Measurements from ENCODE around the gene OR10A3. TPM values are rescaled to one million over a fixed set of nuclear protein-coding genes. Genes with fewer than 3 reads are reported as not detected.

OR10A3 gene
- polyA plus RNA-seq, 2 donors = not detected

DNA sequence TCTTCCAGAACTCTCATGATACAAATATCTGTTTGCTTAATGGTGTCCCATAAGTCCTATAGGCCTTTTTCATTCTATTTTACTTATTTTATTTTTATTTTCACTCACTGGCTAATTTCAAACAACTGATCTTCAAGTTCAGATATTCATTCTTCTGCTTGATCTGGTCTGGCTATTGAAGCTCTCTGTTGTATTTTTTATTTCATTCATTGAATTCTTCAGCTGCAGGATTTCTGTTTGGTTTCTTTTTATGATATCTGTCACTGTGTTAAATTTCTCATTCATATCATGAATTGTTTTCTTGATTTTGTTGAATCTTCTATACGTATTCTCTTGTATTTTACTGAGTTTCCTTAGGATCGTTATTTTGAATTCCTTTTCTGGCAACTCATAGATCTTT lies 2.6 kb upstream of the OR10A3 start:
- Histone ChIP-seq H3K9me3 (ENCODE audit: control insufficient read depth in 2 of 2, insufficient read depth in 1 of 2, low read depth in 1 of 2, low read length in 1 of 2) (peaks cover 0 to 13% of the 10 kb centered on the region in 2 donors), H3K4me3 (ENCODE audit: low read depth in 1 of 2, low read length in 2 of 2) (no peak overlapping the region), H3K27me3 (ENCODE audit: control insufficient read depth in 1 of 2, insufficient read depth in 2 of 2, low read length in 2 of 2) (peaks cover 0 to 3% of the 10 kb centered on the region in 2 donors), H3K27ac (ENCODE audit: low read depth in 2 of 2, low read length in 1 of 2) (no peak overlapping the region), H3K36me3 (ENCODE audit: control insufficient read depth in 2 of 2, insufficient read depth in 2 of 2, low read length in 1 of 2) (no peaks in the 10 kb centered on the region), H3K4me1 (ENCODE audit: control insufficient read depth in 2 of 2, insufficient read depth in 2 of 2, low read length in 1 of 2) (no peaks in the 10 kb centered on the region)
- 85 to 88% methylated on average over 2 of the region's 2 CpGs for WGBS, 2 donors

DNA sequence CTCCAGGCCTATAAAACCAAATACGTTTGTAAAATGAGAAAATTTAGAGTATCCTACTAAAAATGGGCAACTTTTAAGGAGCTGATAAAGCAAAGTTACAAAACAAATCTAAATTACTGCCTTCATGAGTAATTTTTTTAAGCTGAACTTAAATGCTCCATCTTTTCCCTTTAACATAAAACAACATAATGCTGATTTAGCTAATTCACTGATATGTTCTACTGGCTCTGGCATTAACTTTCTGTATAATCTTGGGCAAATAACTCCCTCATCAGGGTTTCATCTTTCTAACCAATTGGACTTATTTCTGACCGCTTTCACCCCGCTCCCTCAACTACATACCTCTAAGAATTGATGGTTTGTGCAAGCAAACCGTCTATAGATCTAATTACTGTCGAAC lies 362 bp downstream of the OR10A3 start:
- 52 to 70% methylated on average over 5 of the region's 5 CpGs for WGBS, 2 donors
- Histone ChIP-seq H3K4me1 (ENCODE audit: control insufficient read depth in 2 of 2, insufficient read depth in 2 of 2, low read length in 1 of 2) (no peaks in the 10 kb centered on the region), H3K27me3 (ENCODE audit: control insufficient read depth in 1 of 2, insufficient read depth in 2 of 2, low read length in 2 of 2) (no peaks in the 10 kb centered on the region)

DNA sequence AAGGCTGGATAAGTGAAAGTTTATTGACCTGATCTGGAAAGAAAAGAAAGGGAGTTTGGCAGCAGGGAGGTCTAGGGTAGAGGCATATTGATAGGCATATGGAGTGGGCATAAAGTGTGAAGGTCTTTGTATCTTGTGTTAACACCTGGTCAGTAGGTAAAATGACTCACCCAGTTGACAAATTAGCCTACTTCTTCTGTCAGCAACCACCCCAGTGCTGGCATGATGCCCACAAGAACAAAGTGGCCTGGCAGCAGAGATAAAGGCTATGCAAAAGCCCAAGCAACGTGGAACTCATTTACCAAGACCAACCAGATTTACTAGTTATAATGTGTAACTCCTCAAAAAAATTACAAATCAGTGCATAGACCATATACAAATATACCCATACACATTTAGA lies 4.9 kb downstream of the OR10A3 start:
- Histone ChIP-seq H3K27me3 (ENCODE audit: control insufficient read depth in 1 of 2, insufficient read depth in 2 of 2, low read length in 2 of 2) (no peaks in the 10 kb centered on the region), H3K4me1 (ENCODE audit: control insufficient read depth in 2 of 2, insufficient read depth in 2 of 2, low read length in 1 of 2) (no peaks in the 10 kb centered on the region), H3K36me3 (ENCODE audit: control insufficient read depth in 2 of 2, insufficient read depth in 2 of 2, low read length in 1 of 2) (no peaks in the 10 kb centered on the region), H3K9me3 (ENCODE audit: control insufficient read depth in 2 of 2, insufficient read depth in 1 of 2, low read depth in 1 of 2, low read length in 1 of 2) (no peaks in the 10 kb centered on the region), H3K4me3 (ENCODE audit: low read depth in 1 of 2, low read length in 2 of 2) (no peak overlapping the region), H3K27ac (ENCODE audit: low read depth in 2 of 2, low read length in 1 of 2) (no peak overlapping the region)
- WGBS, 2 donors = 28 to 29% methylated on average over 1 of the region's 1 CpG

More for the DNA sequence above, 362 bp downstream of the OR10A3 start:
- Histone ChIP-seq H3K36me3 (ENCODE audit: control insufficient read depth in 2 of 2, insufficient read depth in 2 of 2, low read length in 1 of 2) (no peaks in the 10 kb centered on the region), H3K4me3 (ENCODE audit: low read depth in 1 of 2, low read length in 2 of 2) (no peak overlapping the region), H3K9me3 (ENCODE audit: control insufficient read depth in 2 of 2, insufficient read depth in 1 of 2, low read depth in 1 of 2, low read length in 1 of 2) (peaks cover 0 to 9% of the 10 kb centered on the region in 2 donors), H3K27ac (ENCODE audit: low read depth in 2 of 2, low read length in 1 of 2) (no peak overlapping the region)

DNA sequence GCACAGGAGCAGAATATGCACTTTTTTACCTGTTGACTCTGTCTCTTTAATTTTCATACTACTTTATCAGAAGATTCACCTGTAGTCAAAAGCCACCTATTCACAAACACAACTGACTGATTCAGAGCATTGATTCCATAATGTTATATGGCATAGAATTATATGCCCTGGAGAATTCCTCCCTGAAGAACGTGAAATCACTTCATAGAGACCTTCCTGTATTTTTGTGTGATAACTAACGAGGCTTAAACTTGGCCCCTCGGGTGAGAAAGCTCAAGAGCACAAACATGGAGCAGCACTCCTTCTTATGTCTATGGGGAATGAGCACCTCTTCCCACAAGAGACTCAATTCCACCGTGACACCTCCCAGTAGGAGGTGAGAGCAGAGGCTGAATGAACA lies 10.3 kb downstream of the OR10A3 start, which contains the start of gene OR10A6:
TSS of gene OR10A6 (minus strand) at position 101 of the 400 bp plus-strand sequence. CDS start 2,606 bp downstream, outside the sequence.
- Histone ChIP-seq H3K4me1 (ENCODE audit: control insufficient read depth in 2 of 2, insufficient read depth in 2 of 2, low read length in 1 of 2) (no peaks in the 10 kb centered on the region), H3K9me3 (ENCODE audit: control insufficient read depth in 2 of 2, insufficient read depth in 1 of 2, low read depth in 1 of 2, low read length in 1 of 2) (no peaks in the 10 kb centered on the region), H3K27ac (ENCODE audit: low read depth in 2 of 2, low read length in 1 of 2) (no peak within 1 kb of the TSS), H3K4me3 (ENCODE audit: low read depth in 1 of 2, low read length in 2 of 2) (no peak within 1 kb of the TSS), H3K36me3 (ENCODE audit: control insufficient read depth in 2 of 2, insufficient read depth in 2 of 2, low read length in 1 of 2) (no peaks in the 10 kb centered on the region), H3K27me3 (ENCODE audit: control insufficient read depth in 1 of 2, insufficient read depth in 2 of 2, low read length in 2 of 2) (no peaks in the 10 kb centered on the region)
- WGBS, 2 donors = 78 to 79% methylated on average over 4 of the region's 4 CpGs

DNA sequence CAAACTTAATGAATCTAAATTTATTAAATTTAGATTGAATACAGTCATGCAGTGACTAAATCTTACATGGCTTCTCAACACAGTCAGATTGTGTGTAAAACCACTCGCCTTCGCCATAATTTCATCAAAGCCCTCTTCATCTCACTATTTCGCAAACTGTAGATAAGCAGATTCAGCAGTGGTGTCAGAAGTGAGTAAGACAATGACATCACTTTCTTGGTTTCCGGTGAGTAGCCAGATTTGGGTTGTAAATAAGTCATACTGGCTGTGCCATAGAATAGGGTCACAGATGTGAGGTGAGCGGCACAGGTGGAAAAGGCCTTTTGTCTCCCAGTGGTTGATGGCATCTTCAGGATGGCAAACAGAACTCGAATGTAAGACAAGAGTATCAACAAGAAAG lies 13.9 kb downstream of the OR10A3 start:
- WGBS, 2 donors = 81 to 84% methylated on average over 6 of the region's 6 CpGs
- Histone ChIP-seq H3K27me3 (ENCODE audit: control insufficient read depth in 1 of 2, insufficient read depth in 2 of 2, low read length in 2 of 2) (no peaks in the 10 kb centered on the region), H3K27ac (ENCODE audit: low read depth in 2 of 2, low read length in 1 of 2) (no peak overlapping the region), H3K9me3 (ENCODE audit: control insufficient read depth in 2 of 2, insufficient read depth in 1 of 2, low read depth in 1 of 2, low read length in 1 of 2) (no peaks in the 10 kb centered on the region), H3K4me1 (ENCODE audit: control insufficient read depth in 2 of 2, insufficient read depth in 2 of 2, low read length in 1 of 2) (no peaks in the 10 kb centered on the region), H3K4me3 (ENCODE audit: low read depth in 1 of 2, low read length in 2 of 2) (no peak overlapping the region), H3K36me3 (ENCODE audit: control insufficient read depth in 2 of 2, insufficient read depth in 2 of 2, low read length in 1 of 2) (no peaks in the 10 kb centered on the region)

DNA sequence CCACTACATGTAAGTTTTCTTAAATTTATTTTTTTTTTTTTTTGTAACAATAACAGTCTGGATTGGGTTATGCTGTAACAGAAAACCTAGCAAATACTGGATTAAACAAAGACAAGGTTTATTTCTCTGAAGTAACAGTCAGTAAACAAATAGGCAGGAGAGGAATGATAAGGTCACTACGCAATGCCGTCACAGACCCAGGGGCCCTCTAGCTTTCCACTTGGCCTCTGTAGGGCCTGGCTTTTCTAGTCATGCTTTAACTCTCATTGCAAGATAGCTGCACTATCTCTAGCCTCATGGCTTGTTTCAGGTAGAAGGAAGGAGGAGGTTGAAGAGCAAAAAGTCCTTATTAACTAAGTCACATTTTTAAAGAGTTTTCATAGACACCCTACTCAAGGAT lies 17.0 kb downstream of the OR10A3 start:
- H3K4me1 ChIP-seq (ENCODE audit: control insufficient read depth in 2 of 2, insufficient read depth in 2 of 2, low read length in 1 of 2) = no peaks in the 10 kb centered on the region
- H3K27ac ChIP-seq (ENCODE audit: low read depth in 2 of 2, low read length in 1 of 2) = no peak overlapping the region
- H3K4me3 ChIP-seq (ENCODE audit: low read depth in 1 of 2, low read length in 2 of 2) = no peak overlapping the region
- no peaks in the 10 kb centered on the region for H3K36me3 ChIP-seq (ENCODE audit: control insufficient read depth in 2 of 2, insufficient read depth in 2 of 2, low read length in 1 of 2)
- no peaks in the 10 kb centered on the region for H3K27me3 ChIP-seq (ENCODE audit: control insufficient read depth in 1 of 2, insufficient read depth in 2 of 2, low read length in 2 of 2)
- WGBS, 2 donors = 49 to 63% methylated on average over 2 of the region's 2 CpGs
- H3K9me3 ChIP-seq (ENCODE audit: control insufficient read depth in 2 of 2, insufficient read depth in 1 of 2, low read depth in 1 of 2, low read length in 1 of 2) = no peaks in the 10 kb centered on the region

DNA sequence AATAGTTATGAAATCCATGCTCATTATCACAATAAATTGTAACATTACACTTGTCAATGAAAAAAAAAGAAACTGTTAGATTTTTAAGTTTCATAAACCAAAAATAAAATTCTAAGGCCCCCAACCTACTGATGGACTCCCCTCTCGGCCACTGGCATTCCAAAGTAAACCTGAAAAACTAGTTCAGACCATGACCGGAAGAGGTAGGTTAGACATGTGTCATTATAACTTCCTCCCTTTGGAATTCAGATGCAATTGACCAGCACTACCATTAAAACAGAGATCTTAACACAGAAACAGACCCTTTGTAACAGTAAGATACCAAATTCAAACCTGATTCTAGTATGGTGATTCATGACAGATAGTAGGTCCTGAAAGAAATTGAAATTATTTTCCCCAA lies 23.4 kb downstream of the OR10A3 start:
- Histone ChIP-seq H3K4me3 (ENCODE audit: low read depth in 1 of 2, low read length in 2 of 2) (no peak overlapping the region), H3K4me1 (ENCODE audit: control insufficient read depth in 2 of 2, insufficient read depth in 2 of 2, low read length in 1 of 2) (no peaks in the 10 kb centered on the region), H3K27ac (ENCODE audit: low read depth in 2 of 2, low read length in 1 of 2) (no peak overlapping the region), H3K9me3 (ENCODE audit: control insufficient read depth in 2 of 2, insufficient read depth in 1 of 2, low read depth in 1 of 2, low read length in 1 of 2) (no peaks in the 10 kb centered on the region), H3K27me3 (ENCODE audit: control insufficient read depth in 1 of 2, insufficient read depth in 2 of 2, low read length in 2 of 2) (no peaks in the 10 kb centered on the region), H3K36me3 (ENCODE audit: control insufficient read depth in 2 of 2, insufficient read depth in 2 of 2, low read length in 1 of 2) (no peaks in the 10 kb centered on the region)
- 61 to 63% methylated on average over 2 of the region's 2 CpGs for WGBS, 2 donors

DNA sequence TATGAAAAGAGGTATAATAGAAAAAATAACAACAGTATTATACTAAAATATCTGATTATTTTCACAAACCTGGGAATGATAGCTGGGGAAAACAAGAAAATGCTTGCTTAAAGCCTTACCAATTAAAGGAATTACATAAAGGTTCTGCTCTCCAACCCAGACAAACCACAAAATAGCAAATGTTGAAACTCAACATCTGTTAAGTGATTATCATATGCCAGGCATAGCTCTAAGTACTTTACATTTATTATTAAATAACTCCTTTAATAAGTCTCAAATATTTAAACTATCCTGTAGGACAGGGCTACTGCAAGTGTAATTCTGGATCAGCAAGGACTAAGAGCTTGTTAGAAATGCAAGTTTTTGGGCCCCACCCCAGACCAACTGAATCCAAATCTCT lies 30.5 kb downstream of the OR10A3 start:
- Histone ChIP-seq H3K4me1 (ENCODE audit: control insufficient read depth in 2 of 2, insufficient read depth in 2 of 2, low read length in 1 of 2) (no peaks in the 10 kb centered on the region), H3K27me3 (ENCODE audit: control insufficient read depth in 1 of 2, insufficient read depth in 2 of 2, low read length in 2 of 2) (no peaks in the 10 kb centered on the region), H3K9me3 (ENCODE audit: control insufficient read depth in 2 of 2, insufficient read depth in 1 of 2, low read depth in 1 of 2, low read length in 1 of 2) (no peaks in the 10 kb centered on the region), H3K36me3 (ENCODE audit: control insufficient read depth in 2 of 2, insufficient read depth in 2 of 2, low read length in 1 of 2) (no peaks in the 10 kb centered on the region), H3K27ac (ENCODE audit: low read depth in 2 of 2, low read length in 1 of 2) (no peak overlapping the region), H3K4me3 (ENCODE audit: low read depth in 1 of 2, low read length in 2 of 2) (no peak overlapping the region)

DNA sequence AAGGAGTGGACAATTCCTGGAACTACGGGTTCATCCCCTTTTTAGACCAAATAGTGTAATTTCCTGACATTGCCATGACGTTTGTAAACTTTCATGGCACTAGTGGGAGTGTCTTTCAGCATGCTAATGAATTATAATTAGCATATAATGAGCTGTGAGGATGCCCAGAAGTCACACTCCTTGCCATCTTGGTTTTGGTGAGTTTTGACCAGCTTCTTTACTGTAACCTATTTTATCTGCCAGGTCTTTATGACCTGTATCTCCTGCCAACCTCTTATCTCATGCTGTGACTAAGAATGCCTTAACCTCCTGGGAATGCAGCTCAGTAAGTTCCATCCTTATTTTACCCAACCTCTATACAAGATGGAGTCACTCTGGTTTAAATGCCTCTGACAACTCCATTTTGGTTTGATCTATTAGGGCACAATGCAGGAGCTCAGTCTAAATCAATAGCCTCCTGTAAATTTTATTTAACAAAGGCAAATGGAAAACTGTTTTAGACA lies 31.2 kb downstream of the OR10A3 start:
- Histone ChIP-seq H3K4me3 (ENCODE audit: low read depth in 1 of 2, low read length in 2 of 2) (no peak overlapping the region), H3K36me3 (ENCODE audit: control insufficient read depth in 2 of 2, insufficient read depth in 2 of 2, low read length in 1 of 2) (no peaks in the 10 kb centered on the region), H3K27ac (ENCODE audit: low read depth in 2 of 2, low read length in 1 of 2) (no peak overlapping the region), H3K27me3 (ENCODE audit: control insufficient read depth in 1 of 2, insufficient read depth in 2 of 2, low read length in 2 of 2) (no peaks in the 10 kb centered on the region), H3K9me3 (ENCODE audit: control insufficient read depth in 2 of 2, insufficient read depth in 1 of 2, low read depth in 1 of 2, low read length in 1 of 2) (no peaks in the 10 kb centered on the region), H3K4me1 (ENCODE audit: control insufficient read depth in 2 of 2, insufficient read depth in 2 of 2, low read length in 1 of 2) (no peaks in the 10 kb centered on the region)
- WGBS, 2 donors = 47 to 50% methylated on average over 2 of the region's 2 CpGs

DNA sequence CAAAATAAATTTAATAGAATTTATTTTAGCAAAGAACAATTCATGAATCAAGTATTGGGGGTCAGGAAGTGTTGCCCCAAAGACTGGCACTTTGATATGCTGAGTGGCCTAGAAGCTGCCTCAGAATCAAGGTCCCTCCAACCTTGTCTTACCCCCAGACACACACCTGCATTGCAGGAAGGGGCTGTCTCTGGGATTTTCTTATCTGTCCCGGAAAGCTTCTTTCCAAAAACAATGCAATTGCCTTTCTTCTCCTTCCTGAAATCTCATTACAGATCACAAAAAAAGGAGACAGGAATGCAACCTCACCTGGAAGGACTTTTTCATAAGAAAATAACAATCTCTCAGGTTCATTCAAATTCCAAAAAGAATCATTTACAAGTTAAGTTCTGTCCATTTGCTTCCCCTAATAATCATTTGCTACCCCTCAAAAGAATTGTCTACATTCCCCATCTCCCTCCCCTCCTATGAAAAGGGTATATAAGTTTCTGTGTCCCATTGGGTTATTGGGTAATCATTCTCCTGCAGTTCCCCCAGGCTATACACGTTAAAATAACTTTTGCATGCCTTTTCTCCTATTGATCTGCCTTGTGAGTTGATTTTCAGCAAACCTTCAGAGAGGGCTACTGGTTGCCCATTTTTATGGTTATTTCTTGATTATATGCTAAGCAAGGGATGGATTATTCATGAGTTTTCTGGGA lies 31.8 kb downstream of the OR10A3 start:
- Histone ChIP-seq H3K36me3 (ENCODE audit: control insufficient read depth in 2 of 2, insufficient read depth in 2 of 2, low read length in 1 of 2) (no peaks in the 10 kb centered on the region), H3K27ac (ENCODE audit: low read depth in 2 of 2, low read length in 1 of 2) (no peak overlapping the region), H3K27me3 (ENCODE audit: control insufficient read depth in 1 of 2, insufficient read depth in 2 of 2, low read length in 2 of 2) (no peaks in the 10 kb centered on the region), H3K4me1 (ENCODE audit: control insufficient read depth in 2 of 2, insufficient read depth in 2 of 2, low read length in 1 of 2) (no peaks in the 10 kb centered on the region), H3K9me3 (ENCODE audit: control insufficient read depth in 2 of 2, insufficient read depth in 1 of 2, low read depth in 1 of 2, low read length in 1 of 2) (no peaks in the 10 kb centered on the region), H3K4me3 (ENCODE audit: low read depth in 1 of 2, low read length in 2 of 2) (no peak overlapping the region)
- 51 to 57% methylated on average over 2 of the region's 2 CpGs for WGBS, 2 donors

Measured in esophagus (tissue), 2 donors.